NT2/D1 (cell line): ENCODE data around the gene MYF5.

Experiments
- SUZ12 ChIP-seq: IDR thresholded peaks from 2 replicates; pipeline ENCODE4 v1.6.1; 2011; ENCODE audit not compliant: insufficient read length, insufficient read depth; ENCODE audit errors: extremely low read depth
- ZNF274 ChIP-seq: IDR thresholded peaks from 2 replicates; pipeline ENCODE4 v1.6.1; 2011; ENCODE audit warnings: mild to moderate bottlenecking, low read depth, low read length

GRCh38 chr12:80717856-80718255 is 1.1 kb downstream of the MYF5 start:
- TF ChIP-seq ZNF274 (no peak), SUZ12 (no peak)
